ENCODE results near the gene KIAA0586. TPM values are rescaled to one million over a fixed set of nuclear protein-coding genes. Genes with fewer than 3 reads are reported as not detected.

Gene KIAA0586
- total and polyA plus RNA-seq, 2 of the 13 experiments (the other 11 are each of a cell fraction or from before 2014, with no cell fraction given) = 12.6 to 25.2 TPM

GRCh38 chr14:58426670-58427280, 744 bp upstream of the KIAA0586 start (continued):
- TF ChIP-seq MAZ (IDR thresholded peaks at IDR 0.05; ENCODE audit: borderline replicate concordance, low read depth, low read length) = no peak
- no peak for TF ChIP-seq MAZ (CRISPR knock-in tag; IDR thresholded peaks at IDR 0.05; ENCODE audit: low read depth)
- TF ChIP-seq RFXAP (CRISPR knock-in tag; IDR thresholded peaks at IDR 0.05; ENCODE audit: borderline replicate concordance) = 0 out of 2 replicates have a peak, but pooled peaks have one; percentile 16
- TF ChIP-seq KLF6 (CRISPR knock-in tag; IDR thresholded peaks at IDR 0.05) = 0 out of 2 replicates have a peak, but pooled peaks have one; percentile 14
- 0 out of 2 replicates have a peak, but pooled peaks have one; percentile 15 for TF ChIP-seq DNMT3B (CRISPR knock-in tag; conservative IDR thresholded peaks at IDR 0.05)
- TF ChIP-seq MEIS2 (CRISPR knock-in tag; IDR thresholded peaks at IDR 0.05) = peak; percentile 29; the same call in 1 of the 2 replicates
- no peak for TF ChIP-seq ZFP41 (CRISPR knock-in tag; IDR thresholded peaks at IDR 0.05; ENCODE audit: borderline replicate concordance)
- no peak for TF ChIP-seq ZNF703 (CRISPR knock-in tag; IDR thresholded peaks at IDR 0.05; ENCODE audit: borderline replicate concordance)
- TF ChIP-seq ATM (IDR thresholded peaks at IDR 0.05; ENCODE audit: borderline replicate concordance) = no peak
- TF ChIP-seq ZNF224 (CRISPR knock-in tag; IDR thresholded peaks at IDR 0.05) = no peak
- no peak for TF ChIP-seq ZNF660 (CRISPR knock-in tag; IDR thresholded peaks at IDR 0.05; ENCODE audit: borderline replicate concordance, low read depth)
- TF ChIP-seq ZNF280B (CRISPR knock-in tag; IDR thresholded peaks at IDR 0.05; ENCODE audit: borderline replicate concordance) = peak; percentile 43; the same call in 1 of the 2 replicates
- TF ChIP-seq, protein P1, sequence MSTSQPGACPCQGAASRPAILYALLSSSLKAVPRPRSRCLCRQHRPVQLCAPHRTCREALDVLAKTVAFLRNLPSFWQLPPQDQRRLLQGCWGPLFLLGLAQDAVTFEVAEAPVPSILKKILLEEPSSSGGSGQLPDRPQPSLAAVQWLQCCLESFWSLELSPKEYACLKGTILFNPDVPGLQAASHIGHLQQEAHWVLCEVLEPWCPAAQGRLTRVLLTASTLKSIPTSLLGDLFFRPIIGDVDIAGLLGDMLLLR (CRISPR knock-in tag; IDR thresholded peaks at IDR 0.05) = 0 out of 2 replicates have a peak, but pooled peaks have one; percentile 59
- TF ChIP-seq AHDC1 (CRISPR knock-in tag; IDR thresholded peaks at IDR 0.05; ENCODE audit: borderline replicate concordance) = 0 out of 2 replicates have a peak, but pooled peaks have one; percentile 15
- TF ChIP-seq KLF12 (CRISPR knock-in tag; IDR thresholded peaks at IDR 0.05; ENCODE audit: borderline replicate concordance) = 0 out of 2 replicates have a peak, but pooled peaks have one; percentile 62
- TF ChIP-seq ZNF816 (CRISPR knock-in tag; IDR thresholded peaks at IDR 0.05; ENCODE audit: borderline replicate concordance) = peak; percentile 69; the same call in 1 of the 2 replicates
- peak; percentile 20; the same call in 1 of the 2 replicates for TF ChIP-seq REPIN1 (CRISPR knock-in tag; IDR thresholded peaks at IDR 0.05; ENCODE audit: borderline replicate concordance, low read depth)
- TF ChIP-seq ZNF33B (CRISPR knock-in tag; IDR thresholded peaks at IDR 0.05) = peak; percentile 76; the same call in 1 of the 2 replicates
- TF ChIP-seq SAFB2 (CRISPR knock-in tag; IDR thresholded peaks at IDR 0.05; ENCODE audit: borderline replicate concordance, low read depth) = no peak
- TF ChIP-seq SMC3 (IDR thresholded peaks at IDR 0.05; ENCODE audit: low read length) = no peak
- no peak for TF ChIP-seq ZNF75D (CRISPR knock-in tag; IDR thresholded peaks at IDR 0.05; ENCODE audit: borderline replicate concordance)
- TF ChIP-seq ARNT (IDR thresholded peaks at IDR 0.05) = no peak
- no peak; the same call in 1 of the 2 replicates for TF ChIP-seq BRD4 (CRISPR knock-in tag; IDR thresholded peaks at IDR 0.05)

Measured in HepG2 (cell line).